Measurements from ENCODE around the gene KRTAP10-6.
"Not testable (repeated sequence)": the region's sequence is repeated elsewhere in the genome, so short reads cannot be mapped to it uniquely, and the experiment has no call there.

KRTAP10-6 gene

GRCh38 chr21:44618504-44618903 is 26.2 kb upstream of the KRTAP10-6 start:
- no peak for DNase-seq (ENCODE audit: extremely low read depth in 1 of 2, low read depth in 1 of 2)

DNA sequence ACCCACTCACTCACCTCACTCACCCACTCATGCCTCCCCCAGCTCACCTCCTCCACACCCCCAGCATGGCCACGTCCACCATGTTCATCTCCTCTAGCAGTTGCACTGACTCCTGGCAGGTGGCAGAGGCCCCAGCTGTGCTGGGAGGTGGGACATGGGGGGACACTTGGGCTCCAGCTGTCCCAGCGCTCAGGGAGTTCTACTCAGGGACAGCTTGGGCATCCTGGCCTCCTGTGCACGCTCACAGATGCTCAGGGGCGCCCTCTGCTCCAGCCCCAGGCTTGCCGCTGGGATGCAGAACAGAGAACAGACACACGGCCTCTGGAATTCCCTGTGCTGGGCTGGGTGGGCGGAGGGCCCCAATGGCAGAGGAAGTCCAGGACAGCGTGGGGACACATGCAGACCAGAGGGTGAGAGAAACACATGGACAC is 24.8 kb upstream of the KRTAP10-6 start:
- no peak for DNase-seq (ENCODE audit: extremely low read depth in 1 of 2, low read depth in 1 of 2)

GRCh38 chr21:44616591-44616926 is 24.3 kb upstream of the KRTAP10-6 start:
- no peak for DNase-seq (ENCODE audit: extremely low read depth in 1 of 2, low read depth in 1 of 2)

DNA sequence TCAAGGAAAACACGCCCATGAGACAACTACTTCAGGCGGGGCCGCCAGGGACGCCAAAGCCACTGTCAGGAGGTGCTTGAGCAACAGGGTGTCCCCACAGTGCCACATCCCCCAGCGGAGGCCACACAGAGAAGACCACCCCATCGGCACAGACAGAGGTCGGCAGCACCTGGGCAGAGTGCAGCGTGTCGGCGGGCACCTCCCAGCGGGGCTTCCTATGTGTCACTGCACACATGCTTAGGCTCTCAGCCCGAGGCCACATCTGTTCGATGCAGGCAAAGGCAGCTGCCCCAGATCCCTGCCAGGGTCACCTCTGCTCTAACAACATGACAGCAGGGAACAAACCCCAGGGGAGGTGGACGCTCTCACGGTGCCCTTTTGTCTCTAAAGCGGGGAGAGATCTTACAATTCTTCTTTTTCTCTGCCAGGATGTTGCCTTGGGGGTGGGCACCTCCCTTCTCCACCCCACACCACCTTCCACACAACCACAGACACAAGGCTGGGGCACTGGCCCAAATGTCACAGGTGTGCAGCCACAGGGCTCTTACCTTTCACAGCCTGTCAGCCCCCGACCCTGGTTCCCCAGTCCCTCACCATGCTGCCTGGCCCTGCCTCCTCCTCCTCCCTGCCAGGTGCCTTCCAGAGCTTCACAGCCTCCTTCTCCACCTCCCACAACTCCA is 23.7 kb upstream of the KRTAP10-6 start:
- no peak for DNase-seq (ENCODE audit: extremely low read depth in 1 of 2, low read depth in 1 of 2)

GRCh38 chr21:44615466-44615865 is 23.2 kb upstream of the KRTAP10-6 start:
- no peak for DNase-seq (ENCODE audit: extremely low read depth in 1 of 2, low read depth in 1 of 2)

GRCh38 chr21:44614961-44615391 is 22.7 kb upstream of the KRTAP10-6 start:
- no peak for DNase-seq (ENCODE audit: extremely low read depth in 1 of 2, low read depth in 1 of 2)

DNA sequence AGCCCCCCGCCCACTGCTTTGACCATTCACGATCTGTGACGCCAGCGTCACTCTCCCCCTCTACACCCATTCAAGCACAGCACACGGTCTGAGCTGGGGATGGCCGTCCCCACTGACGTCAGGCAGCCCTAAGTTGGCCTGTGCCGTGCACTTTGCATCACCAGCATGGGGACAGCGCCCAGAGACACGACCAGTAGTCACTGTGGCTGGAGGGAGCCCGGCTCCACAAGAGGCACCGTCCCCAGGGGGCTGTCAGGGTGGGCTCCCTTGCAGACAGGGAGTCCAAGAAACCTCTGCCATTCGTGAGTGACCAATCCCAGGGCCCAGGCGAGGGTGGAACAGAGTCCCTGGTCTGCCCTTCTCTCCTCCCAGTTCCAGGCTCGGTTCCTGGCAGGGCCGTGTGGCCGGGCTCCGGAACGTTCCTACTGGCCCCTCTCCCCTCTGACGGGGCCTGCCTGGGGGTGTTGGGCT is 21.9 kb upstream of the KRTAP10-6 start:
- no peak for DNase-seq (ENCODE audit: extremely low read depth in 1 of 2, low read depth in 1 of 2)

GRCh38 chr21:44613386-44614155 is 21.3 kb upstream of the KRTAP10-6 start:
- DNase-seq (ENCODE audit: extremely low read depth in 1 of 2, low read depth in 1 of 2): no peak

DNA sequence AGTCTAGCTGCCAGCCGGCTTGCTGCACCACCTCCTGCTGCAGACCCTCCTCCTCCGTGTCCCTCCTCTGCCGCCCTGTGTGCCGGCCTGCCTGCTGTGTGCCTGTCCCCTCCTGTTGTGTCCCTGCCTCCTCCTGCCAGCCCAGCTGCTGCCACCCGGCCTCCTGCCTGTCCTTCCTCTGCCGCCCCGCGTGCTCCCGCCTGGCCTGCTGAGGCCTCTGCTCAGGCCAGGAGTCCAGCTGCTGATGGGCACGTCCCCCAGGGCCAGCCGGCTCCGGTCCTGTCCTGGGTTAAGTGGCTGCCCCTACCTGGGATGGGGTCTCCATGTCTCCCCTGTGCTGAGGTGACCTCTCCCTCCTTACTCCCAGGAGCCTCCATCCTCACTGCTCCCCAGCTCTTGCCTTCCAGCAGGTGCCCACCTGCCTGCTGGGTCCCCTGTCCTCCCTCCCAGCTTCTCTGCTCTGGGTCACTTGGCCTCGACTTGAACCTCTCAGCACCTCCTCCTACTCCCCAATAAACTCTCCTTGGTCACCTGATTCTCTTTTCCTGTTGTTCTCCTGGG is 20.4 kb upstream of the KRTAP10-6 start:
- no peak for DNase-seq (ENCODE audit: extremely low read depth in 1 of 2, low read depth in 1 of 2)

GRCh38 chr21:44612029-44612486 is 19.8 kb upstream of the KRTAP10-6 start, which contains the start of gene KRTAP10-8:
Gene KRTAP10-8 (plus strand): TSS chr21:44612079. CDS start chr21:44612101, 22 bp downstream.
- DNase-seq (ENCODE audit: extremely low read depth in 1 of 2, low read depth in 1 of 2): no peak

- no peak for DNase-seq (ENCODE audit: extremely low read depth in 1 of 2, low read depth in 1 of 2)
Measured at GRCh38 chr21:44611551-44611950, 19.2 kb upstream of the KRTAP10-6 start.

GRCh38 chr21:44610157-44610843 is 18.0 kb upstream of the KRTAP10-6 start:
- not testable (repeated sequence) for DNase-seq (ENCODE audit: extremely low read depth in 1 of 2, low read depth in 1 of 2)

GRCh38 chr21:44609193-44609592 is 16.9 kb upstream of the KRTAP10-6 start:
- DNase-seq (ENCODE audit: extremely low read depth in 1 of 2, low read depth in 1 of 2): no peak

- no peak for DNase-seq (ENCODE audit: extremely low read depth in 1 of 2, low read depth in 1 of 2)
Measured at GRCh38 chr21:44606495-44606894, 14.2 kb upstream of the KRTAP10-6 start.

DNA sequence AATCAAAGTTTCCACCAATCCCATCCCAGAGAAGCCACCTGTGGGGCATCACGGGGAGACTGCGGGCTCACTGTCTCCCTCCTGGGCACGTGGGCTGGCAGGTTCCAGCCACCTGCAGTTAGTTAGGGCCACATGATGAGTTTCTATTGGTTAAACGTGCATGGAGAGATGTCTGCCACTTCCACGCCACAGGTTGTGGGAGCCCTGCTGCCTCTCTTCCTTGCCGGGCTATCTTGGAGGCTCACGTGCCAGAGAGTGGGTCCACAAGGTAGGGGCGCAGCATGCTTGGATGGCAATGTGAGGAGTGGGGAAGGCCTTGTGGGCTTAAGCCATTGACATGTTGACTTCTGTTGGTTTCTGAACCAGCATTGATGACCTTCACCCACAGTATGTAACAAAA is 11.6 kb upstream of the KRTAP10-6 start:
- no peak for DNase-seq (ENCODE audit: extremely low read depth in 1 of 2, low read depth in 1 of 2)

DNA sequence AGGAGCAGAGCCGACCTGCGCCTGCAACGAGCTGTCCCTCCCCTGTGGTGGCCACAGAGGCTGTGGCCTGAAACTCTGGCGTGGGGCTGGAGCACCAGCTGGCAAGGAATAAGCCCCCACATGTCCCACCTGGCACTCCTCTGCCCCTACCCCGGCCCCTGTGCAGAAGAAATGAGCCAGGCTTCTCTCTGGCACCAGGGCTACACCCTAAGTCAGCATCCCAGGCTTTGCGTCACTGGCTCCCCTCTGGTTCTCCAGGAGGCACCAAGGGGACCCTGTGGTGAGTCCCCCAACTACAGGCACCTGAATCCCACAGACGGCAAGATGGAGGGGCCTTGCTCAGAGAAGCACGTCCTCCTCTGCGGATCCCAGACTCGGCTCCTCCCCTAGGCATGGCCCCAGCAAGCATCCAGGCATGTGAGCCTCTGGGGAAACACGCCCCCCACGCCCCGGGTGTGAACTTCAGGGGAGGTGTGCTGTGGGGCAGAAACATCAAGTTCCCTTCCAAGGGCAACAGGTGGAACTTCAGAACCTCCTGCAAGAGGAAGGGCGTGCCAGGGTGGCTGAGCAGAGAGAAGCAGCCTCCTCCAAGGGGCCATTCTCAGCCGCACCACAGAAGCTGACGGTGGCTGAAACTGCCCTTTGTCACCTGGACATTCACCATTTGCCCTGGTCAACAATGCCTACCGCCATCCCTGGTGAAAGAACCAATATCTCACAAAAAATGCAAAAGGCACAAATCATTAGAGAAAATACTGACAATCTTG is 11.0 kb upstream of the KRTAP10-6 start:
- no peak for DNase-seq (ENCODE audit: extremely low read depth in 1 of 2, low read depth in 1 of 2)

DNA sequence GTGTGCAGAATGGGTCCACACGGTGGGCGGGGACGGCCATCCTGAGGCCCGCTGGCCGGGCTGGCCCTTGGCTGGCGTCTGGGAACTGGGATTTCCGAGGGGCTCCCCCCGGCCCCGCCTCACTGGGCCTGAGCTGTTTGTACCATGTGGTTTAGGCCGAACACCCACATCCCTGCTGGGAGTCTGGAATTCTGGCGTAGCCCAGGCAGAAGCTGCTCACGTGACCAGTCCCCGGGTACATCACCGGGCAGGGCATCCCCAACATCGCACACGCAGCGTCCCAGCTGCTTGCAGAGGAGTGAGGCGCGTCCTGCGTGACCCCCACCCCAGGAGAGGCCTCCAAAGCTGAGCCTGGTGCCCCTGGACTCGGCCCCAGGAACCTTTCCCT is 10.2 kb upstream of the KRTAP10-6 start:
- DNase-seq (ENCODE audit: extremely low read depth in 1 of 2, low read depth in 1 of 2): no peak

DNA sequence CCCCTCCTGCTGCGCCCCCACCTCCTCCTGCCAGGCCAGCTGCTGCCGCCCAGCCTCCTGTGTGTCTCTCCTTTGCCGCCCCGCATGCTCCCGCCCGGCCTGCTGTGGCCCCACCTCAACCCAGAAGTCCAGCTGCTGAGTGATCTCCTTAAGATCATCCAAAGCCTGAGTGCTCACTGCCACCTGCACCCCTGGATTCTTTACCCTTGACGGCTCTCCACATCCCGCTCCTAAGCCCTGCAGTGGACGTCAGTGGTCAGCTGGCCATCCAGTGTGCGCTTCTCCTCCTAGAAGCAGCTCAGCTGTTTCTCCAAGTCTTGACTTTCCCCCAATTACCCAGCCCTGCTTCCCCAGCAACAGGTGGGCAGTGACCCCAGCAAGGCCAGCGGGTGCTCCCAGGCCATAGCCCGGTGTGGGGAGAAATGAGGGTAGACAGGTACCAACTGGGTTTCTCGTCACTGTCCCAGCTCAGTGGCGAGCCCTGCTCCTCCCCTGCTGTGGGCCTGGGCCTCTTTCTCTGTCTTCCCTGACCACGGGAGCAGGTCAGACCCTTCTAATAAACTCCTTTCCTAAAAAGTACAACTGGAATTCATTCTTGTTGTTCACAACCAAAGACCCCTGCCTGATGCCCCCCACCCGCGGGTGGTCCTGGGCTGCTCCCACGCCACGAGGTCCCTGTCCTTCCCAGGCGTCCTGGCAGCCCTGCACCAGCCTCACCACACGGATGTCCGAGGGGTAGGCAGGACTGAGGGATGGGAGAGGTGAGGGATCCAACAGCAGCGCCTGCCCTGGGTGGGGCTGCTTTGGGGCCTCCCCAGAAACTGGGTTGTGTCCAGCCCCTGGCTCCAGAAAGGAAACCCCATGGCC is 9.5 kb upstream of the KRTAP10-6 start:
- no peak for DNase-seq (ENCODE audit: extremely low read depth in 1 of 2, low read depth in 1 of 2)

DNA sequence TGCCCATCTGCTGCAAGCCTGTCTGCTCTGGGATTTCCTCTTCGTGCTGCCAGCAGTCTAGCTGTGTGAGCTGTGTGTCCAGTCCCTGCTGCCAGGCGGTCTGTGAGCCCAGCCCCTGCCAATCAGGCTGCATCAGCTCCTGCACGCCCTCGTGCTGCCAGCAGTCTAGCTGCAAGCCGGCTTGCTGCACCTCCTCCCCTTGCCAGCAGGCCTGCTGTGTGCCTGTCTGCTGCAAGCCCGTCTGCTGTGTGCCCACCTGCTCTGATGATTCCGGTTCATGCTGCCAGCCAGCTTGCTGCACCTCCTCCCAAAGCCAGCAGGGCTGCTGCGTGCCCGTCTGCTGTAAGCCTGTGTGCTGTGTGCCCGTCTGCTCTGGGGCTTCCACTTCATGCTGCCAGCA is 8.8 kb upstream of the KRTAP10-6 start:
- not testable (repeated sequence) for DNase-seq (ENCODE audit: extremely low read depth in 1 of 2, low read depth in 1 of 2)

Data from activated CD8-positive, alpha-beta memory T cell treated with anti-CD3 and anti-CD28 coated beads for 1 hour (primary cell).